ENCODE data around the gene SLC34A3.

Gene SLC34A3

GRCh38 chr9:137217276-137218211 lies 13.2 kb upstream of the SLC34A3 start:
- no peak for DNase-seq (ENCODE audit: low read depth)

GRCh38 chr9:137218212-137218753 lies 12.4 kb upstream of the SLC34A3 start:
- DNase-seq (ENCODE audit: low read depth), result no peak

- DNase-seq (ENCODE audit: low read depth), result no peak
Measured at GRCh38 chr9:137218754-137219271, 11.9 kb upstream of the SLC34A3 start.

GRCh38 chr9:137219757-137220316 lies 10.9 kb upstream of the SLC34A3 start:
- DNase-seq (ENCODE audit: low read depth), result no peak

GRCh38 chr9:137220317-137221094 lies 10.2 kb upstream of the SLC34A3 start:
- no peak for DNase-seq (ENCODE audit: low read depth)

GRCh38 chr9:137221095-137221505 lies 9.6 kb upstream of the SLC34A3 start:
- no peak for DNase-seq (ENCODE audit: low read depth)

- DNase-seq (ENCODE audit: low read depth), result no peak
Measured at GRCh38 chr9:137221506-137222111, 9.1 kb upstream of the SLC34A3 start.

GRCh38 chr9:137222190-137223077 lies 8.3 kb upstream of the SLC34A3 start, which contains the start of gene RNF208:
TSS of gene RNF208 (minus strand) at chr9:137222240. CDS start at chr9:137221212, 1,028 bp downstream.
- no peak for DNase-seq (ENCODE audit: low read depth)

GRCh38 chr9:137223078-137223970 lies 7.4 kb upstream of the SLC34A3 start:
- peak; percentile 98 for DNase-seq (ENCODE audit: low read depth)

- no peak for DNase-seq (ENCODE audit: low read depth)
Measured at GRCh38 chr9:137224830-137225694, 5.6 kb upstream of the SLC34A3 start, which contains the start of gene CYSRT1. TSS of gene CYSRT1 (plus strand) at chr9:137225174. CDS start at chr9:137225622, 448 bp downstream.

- no peak for DNase-seq (ENCODE audit: low read depth)
Measured at GRCh38 chr9:137225699-137226331, 4.9 kb upstream of the SLC34A3 start.

GRCh38 chr9:137226338-137227053 lies 4.2 kb upstream of the SLC34A3 start:
- DNase-seq (ENCODE audit: low read depth), result no peak

GRCh38 chr9:137227054-137227852 lies 3.4 kb upstream of the SLC34A3 start, which contains the start of gene RNF224:
TSS of gene RNF224 (plus strand) at chr9:137227502. CDS start at chr9:137228336, 834 bp downstream.
- peak; percentile 79 for DNase-seq (ENCODE audit: low read depth)

GRCh38 chr9:137227853-137228505 lies 2.7 kb upstream of the SLC34A3 start:
- no peak for DNase-seq (ENCODE audit: low read depth)

GRCh38 chr9:137228506-137228967 lies 2.2 kb upstream of the SLC34A3 start:
- DNase-seq (ENCODE audit: low read depth), result no peak

Measured in activated T-cell treated with anti-CD3 and anti-CD28 coated beads for 48 hours (primary cell).